Natural killer cell (primary cell): ENCODE measurements around the gene IER5. TPM values are rescaled to one million over a fixed set of nuclear protein-coding genes. Genes with fewer than 3 reads are reported as not detected.

Source experiments
- ATAC-seq, 3 donors: fragments of 150-1000 bp in 2 of 3; fragments of 200-7000 bp in 1 of 3; cut with Tn5 transposase; 1 replicate in 1 of 3; 2 replicates in 2 of 3; pipeline ENCODE4 v1.10.0; 2021; ENCODE audit warnings: mild to moderate bottlenecking in 2 of 3, moderate library complexity in 2 of 3
- DNase-seq, 2 donors: peaks; one replicate each; pipeline versions ENCODE4 v3.0.0 to v3.0.0-alpha.2; 2013 to 2021; ENCODE audit warnings: mixed read lengths in 1 of 2
- H3K27ac ChIP-seq: one replicate; pipeline ENCODE4 v1.5.1; 2013; ENCODE audit warnings: mild to moderate bottlenecking, low read length
- H3K27me3 ChIP-seq: one replicate; pipeline ENCODE4 v1.6.1; 2013; ENCODE audit warnings: low read length; ENCODE audit not compliant: control insufficient read depth, insufficient read depth
- H3K36me3 ChIP-seq: one replicate; pipeline ENCODE4 v1.6.1; 2013; ENCODE audit warnings: low read length; ENCODE audit not compliant: control insufficient read depth, insufficient read depth
- H3K4me1 ChIP-seq: one replicate; pipeline ENCODE4 v1.6.1; 2013; ENCODE audit warnings: low read length; ENCODE audit not compliant: control insufficient read depth, insufficient read depth
- H3K4me3 ChIP-seq: one replicate; pipeline ENCODE4 v1.5.1; 2013; ENCODE audit warnings: low read length
- H3K9me3 ChIP-seq: one replicate; pipeline ENCODE4 v1.6.1; 2013; ENCODE audit warnings: low read length; ENCODE audit not compliant: control insufficient read depth, insufficient read depth
- H3K27ac Mint-ChIP-seq, 2 donors: one replicate each; pipeline ENCODE4 v1.8.0; 2022; ENCODE audit warnings: mild to moderate bottlenecking in 2 of 2, mixed read lengths in 2 of 2, moderate library complexity in 1 of 2
- H3K27me3 Mint-ChIP-seq, 2 donors: one replicate each; pipeline ENCODE4 v1.8.0; 2022; ENCODE audit warnings: low read depth in 2 of 2, mixed read lengths in 2 of 2
- H3K36me3 Mint-ChIP-seq: one replicate; pipeline ENCODE4 v1.8.0; 2022; ENCODE audit warnings: mixed read lengths
- H3K4me1 Mint-ChIP-seq, 2 donors: one replicate each; pipeline ENCODE4 v1.8.0; 2022; ENCODE audit warnings: mixed read lengths in 2 of 2
- H3K4me3 Mint-ChIP-seq: one replicate; pipeline ENCODE4 v1.8.0; 2022; ENCODE audit warnings: mild to moderate bottlenecking, moderate library complexity, mixed read lengths
- H3K9me3 Mint-ChIP-seq, 2 donors: one replicate each; pipeline ENCODE4 v1.8.0; 2022; ENCODE audit warnings: mixed read lengths in 2 of 2
- WGBS: methylation state at CpG from one replicate; pipeline ENCODE4 v1.1.7; 2013; ENCODE audit warnings: missing lambda C conversion rate; ENCODE audit not compliant: insufficient coverage; 5-methylcytosine and 5-hydroxymethylcytosine counted together
- intact Hi-C: fragments of 100-400 bp; cut with micrococcal nuclease; formaldehyde crosslinking; loops from one replicate; pipeline ENCODE4 v1.14.2; 2022
- total RNA-seq, 4 donors: library from RNA; stranded (reverse); fragments of 120-200 nt in 1 of 4; gene quantifications; one replicate each; pipeline versions ENCODE4 v1.2.3 to v1.2.4, GENCODE V29; 2013 to 2022
- TF ChIP-seq, protein P1 (sequence below): fragments of 200-600 bp; IDR thresholded peaks from one replicate; pipeline ENCODE4 v1.8.0; 2022; ENCODE audit warnings: antibody characterized with exemption

Gene IER5
- total RNA-seq, 3 donors from 2014 or later (not counting 1 experiment from before 2014, with no cell fraction given) = 118 to 164 (median 150) TPM

DNA sequence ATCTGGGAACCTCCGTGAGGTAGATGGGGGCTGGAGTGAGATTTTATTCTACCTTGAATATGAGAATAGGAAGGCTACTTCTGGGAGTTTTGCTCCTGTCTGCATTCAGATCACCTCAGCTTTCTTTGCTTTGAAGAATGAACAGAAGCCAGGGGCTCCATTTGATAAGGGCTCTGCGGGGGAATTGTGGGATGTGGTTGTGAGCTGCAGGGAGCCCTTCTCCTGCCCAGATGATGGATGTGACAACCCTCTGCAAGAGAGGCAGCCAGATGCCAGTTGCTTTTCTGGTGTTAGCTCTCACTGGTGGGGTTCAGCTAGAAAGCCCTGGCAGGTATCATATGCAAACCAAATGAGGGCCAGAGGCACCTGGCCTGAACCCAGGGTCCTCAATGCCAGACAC is 21.5 kb downstream of the IER5 start:
- ATAC-seq (no peak), DNase-seq (no peak)
- Histone ChIP-seq H3K4me1 (peaks cover 29% of the 10 kb centered on the region), H3K27ac (no peak overlapping the region), H3K27me3 (no peaks in the 10 kb centered on the region), H3K36me3 (no peaks in the 10 kb centered on the region), H3K4me3 (no peak overlapping the region), H3K9me3 (no peaks in the 10 kb centered on the region)
- H3K27me3 Mint-ChIP-seq = peaks cover 17% of the 10 kb centered on the region in 2 donors
- TF ChIP-seq, protein P1, sequence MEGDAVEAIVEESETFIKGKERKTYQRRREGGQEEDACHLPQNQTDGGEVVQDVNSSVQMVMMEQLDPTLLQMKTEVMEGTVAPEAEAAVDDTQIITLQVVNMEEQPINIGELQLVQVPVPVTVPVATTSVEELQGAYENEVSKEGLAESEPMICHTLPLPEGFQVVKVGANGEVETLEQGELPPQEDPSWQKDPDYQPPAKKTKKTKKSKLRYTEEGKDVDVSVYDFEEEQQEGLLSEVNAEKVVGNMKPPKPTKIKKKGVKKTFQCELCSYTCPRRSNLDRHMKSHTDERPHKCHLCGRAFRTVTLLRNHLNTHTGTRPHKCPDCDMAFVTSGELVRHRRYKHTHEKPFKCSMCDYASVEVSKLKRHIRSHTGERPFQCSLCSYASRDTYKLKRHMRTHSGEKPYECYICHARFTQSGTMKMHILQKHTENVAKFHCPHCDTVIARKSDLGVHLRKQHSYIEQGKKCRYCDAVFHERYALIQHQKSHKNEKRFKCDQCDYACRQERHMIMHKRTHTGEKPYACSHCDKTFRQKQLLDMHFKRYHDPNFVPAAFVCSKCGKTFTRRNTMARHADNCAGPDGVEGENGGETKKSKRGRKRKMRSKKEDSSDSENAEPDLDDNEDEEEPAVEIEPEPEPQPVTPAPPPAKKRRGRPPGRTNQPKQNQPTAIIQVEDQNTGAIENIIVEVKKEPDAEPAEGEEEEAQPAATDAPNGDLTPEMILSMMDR = no peak
- 73% methylated on average over 2 of the region's 2 CpGs for WGBS
- H3K36me3 Mint-ChIP-seq = no peaks in the 10 kb centered on the region
- peaks cover 24 to 48% of the 10 kb centered on the region in 2 donors for H3K4me1 Mint-ChIP-seq
- intact Hi-C loops = no loop called here
- H3K4me3 Mint-ChIP-seq = no peak overlapping the region
- peak overlapping the region in 1 of 2 donors; percentile 53 for H3K27ac Mint-ChIP-seq
- H3K9me3 Mint-ChIP-seq = no peaks in the 10 kb centered on the region

DNA sequence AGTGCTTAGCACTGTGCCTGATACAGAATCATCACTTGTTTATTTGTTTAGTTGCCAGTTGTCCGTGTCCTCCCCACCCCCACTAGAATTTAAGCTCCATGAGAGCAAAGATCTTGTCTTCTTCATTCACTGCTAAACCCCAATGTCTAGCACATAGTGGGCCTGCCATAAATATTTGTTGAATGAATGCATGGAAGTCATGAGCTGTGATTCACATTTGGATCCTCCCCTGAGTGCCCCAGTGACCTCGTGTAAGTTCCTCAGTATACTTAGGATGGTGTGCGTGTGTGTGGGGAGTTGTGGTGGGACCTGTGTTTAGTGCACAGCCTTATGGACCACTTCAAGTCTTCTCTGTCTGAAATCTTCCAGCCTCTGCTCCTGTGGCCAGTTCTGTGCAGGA is 23.1 kb downstream of the IER5 start:
- H3K27ac ChIP-seq = no peak overlapping the region
- peaks cover 19% of the 10 kb centered on the region for H3K4me1 ChIP-seq
- Mint-ChIP-seq H3K4me3 (no peak overlapping the region), H3K4me1 (peaks cover 16 to 43% of the 10 kb centered on the region in 2 donors), H3K36me3 (no peaks in the 10 kb centered on the region), H3K27me3 (peaks cover 13 to 17% of the 10 kb centered on the region in 2 donors), H3K27ac (no peak overlapping the region), H3K9me3 (no peaks in the 10 kb centered on the region)
- 91% methylated on average over 3 of the region's 3 CpGs for WGBS
- no peaks in the 10 kb centered on the region for H3K36me3 ChIP-seq
- H3K9me3 ChIP-seq = no peaks in the 10 kb centered on the region
- intact Hi-C loops = no loop called here
- no peak for ATAC-seq
- no peak overlapping the region for H3K4me3 ChIP-seq
- no peaks in the 10 kb centered on the region for H3K27me3 ChIP-seq
- TF ChIP-seq, protein P1 = no peak
- no peak for DNase-seq

DNA sequence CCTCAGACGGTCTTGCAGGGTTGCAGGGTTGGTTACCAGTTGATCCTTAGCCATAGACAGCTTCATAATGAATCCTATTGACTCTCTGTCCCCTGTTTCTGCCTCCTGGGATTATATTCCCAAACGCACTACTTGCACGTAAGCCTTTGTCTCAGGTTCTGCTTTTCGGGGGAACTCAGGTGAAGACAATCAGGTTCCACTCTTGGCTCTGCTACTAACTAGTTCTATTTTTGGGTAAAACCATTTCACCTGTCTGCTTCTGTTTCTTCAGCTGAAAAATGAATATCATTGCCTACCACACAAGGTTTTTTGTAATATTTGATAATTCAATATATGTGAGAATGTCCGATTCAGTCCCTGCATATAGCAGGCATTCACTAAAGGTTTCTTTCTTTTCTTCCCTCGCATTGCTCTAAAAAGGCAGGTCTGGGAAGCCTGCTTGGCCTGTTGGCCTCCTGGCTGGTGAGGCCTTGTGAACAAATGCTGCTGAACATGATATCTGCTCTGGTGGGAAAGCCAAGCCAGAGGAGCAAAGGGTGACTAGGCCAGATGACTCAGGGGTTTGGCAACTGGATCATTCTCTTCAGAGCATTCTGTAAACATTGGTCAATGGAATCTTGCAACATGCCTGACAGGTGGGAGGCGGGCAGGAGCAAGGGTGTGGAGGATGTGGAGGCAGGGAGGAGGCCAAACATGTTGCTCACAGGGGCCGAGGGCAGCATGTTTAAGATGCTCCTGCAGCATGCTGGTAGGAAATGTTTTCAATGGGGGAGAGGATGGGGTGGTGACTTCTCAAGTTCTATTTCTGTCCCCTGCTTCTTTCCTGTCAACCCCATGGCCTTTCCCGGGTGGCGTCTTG is 23.8 kb downstream of the IER5 start:
- Mint-ChIP-seq H3K4me3 (peak overlapping the region; percentile 35), H3K36me3 (no peaks in the 10 kb centered on the region), H3K9me3 (no peaks in the 10 kb centered on the region), H3K27me3 (peaks cover 13 to 17% of the 10 kb centered on the region in 2 donors), H3K27ac (peak overlapping the region in 1 of 2 donors; percentile 74), H3K4me1 (peaks cover 16 to 37% of the 10 kb centered on the region in 2 donors)
- intact Hi-C loops = no loop called here
- 75% methylated on average over 10 of the region's 10 CpGs for WGBS
- DNase-seq (no peak), ATAC-seq (peak in 1 of 3 donors; percentile 31)
- no peak overlapping the region for H3K27ac ChIP-seq
- no peaks in the 10 kb centered on the region for H3K36me3 ChIP-seq
- H3K27me3 ChIP-seq = no peaks in the 10 kb centered on the region
- TF ChIP-seq, protein P1 = no peak
- H3K9me3 ChIP-seq = no peaks in the 10 kb centered on the region
- peaks cover 17% of the 10 kb centered on the region for H3K4me1 ChIP-seq
- H3K4me3 ChIP-seq = no peak overlapping the region
